Ovary (tissue), 3 donors: ENCODE results near the gene PRICKLE4.

Experiments used
- CTCF ChIP-seq, 3 donors: fragments of 450-650 bp in 2 of 3; fragments of 200-600 bp in 1 of 3; IDR thresholded peaks; one replicate each; pipeline versions ENCODE4 v1.5.1 to v1.8.0; 2016 to 2022; ENCODE audit warnings: antibody characterized with exemption in 3 of 3, mild to moderate bottlenecking in 1 of 3
- POLR2A ChIP-seq: fragments of 450-650 bp; IDR thresholded peaks from one replicate; pipeline ENCODE4 v1.6.1; 2017; ENCODE audit warnings: antibody characterized with exemption, mild to moderate bottlenecking, moderate library complexity
- donor health status: DM: no; HTN: no; CAD: no.

- TF ChIP-seq POLR2A (no peak), CTCF (IDR thresholded peaks at IDR 0.05) (no peak)
Observed at GRCh38 chr6:41790045-41790444, 9.5 kb downstream of the PRICKLE4 start.
